HL-60 (cell line): ENCODE data around the gene EXOC4.
"Not testable (repeated sequence)": the region's sequence is repeated elsewhere in the genome, so short reads cannot be mapped to it uniquely, and the experiment has no call there.

Experiments used
- DNase-seq, 2 experiments: peaks; one replicate each; pipeline ENCODE4 v3.0.0-alpha.2; 2010 to 2020; ENCODE audit warnings: low read depth in 1 of 2, low spot score in 1 of 2
- H3K27ac ChIP-seq: fragments of 250-450 bp; sonication (Bioruptor Pico); replicated peaks from 2 replicates; pipeline ENCODE4 v1.5.1; 2020; ENCODE audit warnings: mild to moderate bottlenecking, moderate library complexity
- H3K27me3 ChIP-seq: fragments of 250-450 bp; sonication (Bioruptor Pico); 2 replicates; pipeline ENCODE4 v1.5.1; 2021; ENCODE audit warnings: mild to moderate bottlenecking, moderate library complexity; ENCODE audit not compliant: insufficient read depth, poor library complexity, severe bottlenecking
- H3K4me3 ChIP-seq: replicated peaks from 2 replicates; pipeline ENCODE4 v1.5.1; 2011; ENCODE audit warnings: mild to moderate bottlenecking, control low read depth, low read length; ENCODE audit not compliant: insufficient read depth
- CTCF ChIP-seq: IDR thresholded peaks from one replicate; pipeline ENCODE4 v1.5.1; 2011; ENCODE audit warnings: low read length, control low read depth, inconsistent platforms; ENCODE audit not compliant: insufficient read depth
- GABPA ChIP-seq: IDR thresholded peaks from 2 replicates; pipeline ENCODE4 v1.6.1; 2012; ENCODE audit warnings: low read depth
- POLR2AphosphoS5 ChIP-seq: IDR thresholded peaks from 2 replicates; pipeline ENCODE4 v1.6.1; 2012; ENCODE audit warnings: low read depth
- SPI1 ChIP-seq: IDR thresholded peaks from 2 replicates; pipeline ENCODE4 v1.6.1; 2012; ENCODE audit warnings: low read depth, mild to moderate bottlenecking, borderline replicate concordance
- TF ChIP-seq, protein P1 (sequence below): IDR thresholded peaks from 2 replicates; pipeline ENCODE4 v1.6.1; 2012; ENCODE audit warnings: low read depth; ENCODE audit not compliant: insufficient replicate concordance

Gene EXOC4

DNA sequence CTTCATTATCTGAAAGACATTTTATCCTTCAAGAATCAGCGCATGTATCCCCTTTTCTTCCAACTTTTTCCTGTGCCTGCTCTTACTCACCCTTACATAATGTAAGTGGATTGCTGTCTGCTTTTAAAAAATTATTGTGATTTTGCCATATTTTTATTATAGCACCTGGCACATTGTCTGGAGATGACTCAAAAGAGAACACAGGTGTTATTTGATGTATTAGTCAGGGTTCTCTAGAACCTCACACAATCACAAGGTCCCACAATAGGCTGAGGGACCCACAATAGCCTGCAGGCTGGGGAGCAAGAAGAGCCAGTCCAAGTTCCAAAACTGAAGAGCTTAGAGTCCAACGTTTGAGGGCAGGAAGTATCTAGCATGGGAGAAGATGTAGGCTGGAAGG lies 390.0 kb downstream of the EXOC4 start:
- Histone ChIP-seq H3K4me3 (no peak overlapping the region), H3K27me3 (no peaks in the 10 kb centered on the region), H3K27ac (no peak overlapping the region)
- TF ChIP-seq, protein P1, sequence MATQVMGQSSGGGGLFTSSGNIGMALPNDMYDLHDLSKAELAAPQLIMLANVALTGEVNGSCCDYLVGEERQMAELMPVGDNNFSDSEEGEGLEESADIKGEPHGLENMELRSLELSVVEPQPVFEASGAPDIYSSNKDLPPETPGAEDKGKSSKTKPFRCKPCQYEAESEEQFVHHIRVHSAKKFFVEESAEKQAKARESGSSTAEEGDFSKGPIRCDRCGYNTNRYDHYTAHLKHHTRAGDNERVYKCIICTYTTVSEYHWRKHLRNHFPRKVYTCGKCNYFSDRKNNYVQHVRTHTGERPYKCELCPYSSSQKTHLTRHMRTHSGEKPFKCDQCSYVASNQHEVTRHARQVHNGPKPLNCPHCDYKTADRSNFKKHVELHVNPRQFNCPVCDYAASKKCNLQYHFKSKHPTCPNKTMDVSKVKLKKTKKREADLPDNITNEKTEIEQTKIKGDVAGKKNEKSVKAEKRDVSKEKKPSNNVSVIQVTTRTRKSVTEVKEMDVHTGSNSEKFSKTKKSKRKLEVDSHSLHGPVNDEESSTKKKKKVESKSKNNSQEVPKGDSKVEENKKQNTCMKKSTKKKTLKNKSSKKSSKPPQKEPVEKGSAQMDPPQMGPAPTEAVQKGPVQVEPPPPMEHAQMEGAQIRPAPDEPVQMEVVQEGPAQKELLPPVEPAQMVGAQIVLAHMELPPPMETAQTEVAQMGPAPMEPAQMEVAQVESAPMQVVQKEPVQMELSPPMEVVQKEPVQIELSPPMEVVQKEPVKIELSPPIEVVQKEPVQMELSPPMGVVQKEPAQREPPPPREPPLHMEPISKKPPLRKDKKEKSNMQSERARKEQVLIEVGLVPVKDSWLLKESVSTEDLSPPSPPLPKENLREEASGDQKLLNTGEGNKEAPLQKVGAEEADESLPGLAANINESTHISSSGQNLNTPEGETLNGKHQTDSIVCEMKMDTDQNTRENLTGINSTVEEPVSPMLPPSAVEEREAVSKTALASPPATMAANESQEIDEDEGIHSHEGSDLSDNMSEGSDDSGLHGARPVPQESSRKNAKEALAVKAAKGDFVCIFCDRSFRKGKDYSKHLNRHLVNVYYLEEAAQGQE, result no peak
- TF ChIP-seq SPI1, result no peak
- TF ChIP-seq CTCF, result no peak
- TF ChIP-seq POLR2AphosphoS5, result no peak
- TF ChIP-seq GABPA, result no peak
- DNase-seq, result no peak

- not testable (repeated sequence) for H3K27me3 ChIP-seq, DNase-seq, H3K27ac ChIP-seq, H3K4me3 ChIP-seq
Observed at GRCh38 chr7:133643652-133644051, 390.8 kb downstream of the EXOC4 start.

GRCh38 chr7:133645884-133646391 lies 393.1 kb downstream of the EXOC4 start:
- TF ChIP-seq CTCF (no peak), SPI1 (peak; percentile 53; the same call in 1 of the 2 replicates)
- no peaks in the 10 kb centered on the region for H3K27me3 ChIP-seq
- peak; percentile 10 to 28 for DNase-seq
- H3K4me3 ChIP-seq, result no peak overlapping the region
- H3K27ac ChIP-seq, result 0 out of 2 replicates have a peak overlapping the region, but pooled peaks have one; percentile 0

DNA sequence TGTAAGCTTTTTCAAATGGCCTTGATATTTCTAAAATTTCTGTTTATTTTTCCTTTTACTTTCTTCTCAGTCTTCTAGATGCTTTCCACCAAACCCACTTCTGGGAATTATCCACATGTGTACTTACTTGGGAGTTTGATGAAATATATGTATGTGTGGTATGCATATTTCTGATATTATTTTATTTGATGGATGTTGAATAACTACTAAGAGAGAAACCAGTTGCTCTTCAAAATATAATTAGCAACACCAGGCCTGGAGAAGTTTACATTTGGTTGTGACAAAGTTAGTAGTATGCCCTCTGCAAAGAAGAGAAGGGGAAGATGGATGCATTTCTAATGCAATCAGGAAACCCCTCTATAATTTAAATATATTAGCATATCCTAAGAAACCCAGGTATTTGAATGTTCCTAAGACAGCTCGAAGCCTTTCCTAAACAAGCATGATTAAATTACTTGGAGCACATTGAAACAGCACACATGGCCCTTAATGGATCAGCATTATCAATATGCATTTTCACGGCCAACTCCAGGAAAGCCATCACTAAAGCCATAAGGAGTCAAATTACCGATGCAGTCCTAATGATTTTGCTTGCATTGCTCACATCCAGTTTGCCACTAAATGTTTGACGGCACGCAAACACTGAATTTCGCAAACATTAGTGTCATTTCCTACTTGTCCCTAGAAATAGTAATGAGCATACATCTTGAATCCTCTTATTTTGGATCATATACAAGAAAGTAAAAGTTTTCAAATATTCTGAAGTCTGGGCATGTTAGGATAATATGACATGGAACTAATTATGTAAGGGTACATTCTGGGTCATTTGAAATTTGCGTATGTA lies 393.8 kb downstream of the EXOC4 start:
- H3K4me3 ChIP-seq, result no peak overlapping the region
- TF ChIP-seq SPI1 (no peak), GABPA (no peak), POLR2AphosphoS5 (no peak), CTCF (no peak)
- TF ChIP-seq, protein P1, result no peak
- DNase-seq, result peak in 1 of 2 experiments; percentile 20
- no peaks in the 10 kb centered on the region for H3K27me3 ChIP-seq
- peak overlapping the region; percentile 28; the same call in 1 of the 2 replicates for H3K27ac ChIP-seq
